ENCODE results near the gene SAMHD1. TPM values are rescaled to one million over a fixed set of nuclear protein-coding genes. Genes with fewer than 3 reads are reported as not detected.

Gene SAMHD1
- total and polyA plus RNA-seq, 9 of the 15 experiments (the other 6 are each of a cell fraction or from before 2014, with no cell fraction given): 6.8 to 20.4 (median 14.8) TPM

GRCh38 chr20:36861625-36861874 lies 90.0 kb downstream of the SAMHD1 start (continued):
- TF ChIP-seq CHD7 (IDR thresholded peaks at IDR 0.05; ENCODE audit: low read depth, low read length) (no peak), KDM2B (CRISPR knock-in tag; IDR thresholded peaks at IDR 0.05) (no peak), ZNF311 (CRISPR knock-in tag; IDR thresholded peaks at IDR 0.05) (no peak), FOS (IDR thresholded peaks at IDR 0.05; ENCODE audit: extremely low read depth, insufficient read length) (no peak), BHLHE40 (IDR thresholded peaks at IDR 0.05; ENCODE audit: low read length) (0 out of 2 replicates have a peak, but pooled peaks have one; percentile 3), IFI16 (CRISPR knock-in tag; IDR thresholded peaks at IDR 0.05) (no peak)
- TF ChIP-seq, protein P1, sequence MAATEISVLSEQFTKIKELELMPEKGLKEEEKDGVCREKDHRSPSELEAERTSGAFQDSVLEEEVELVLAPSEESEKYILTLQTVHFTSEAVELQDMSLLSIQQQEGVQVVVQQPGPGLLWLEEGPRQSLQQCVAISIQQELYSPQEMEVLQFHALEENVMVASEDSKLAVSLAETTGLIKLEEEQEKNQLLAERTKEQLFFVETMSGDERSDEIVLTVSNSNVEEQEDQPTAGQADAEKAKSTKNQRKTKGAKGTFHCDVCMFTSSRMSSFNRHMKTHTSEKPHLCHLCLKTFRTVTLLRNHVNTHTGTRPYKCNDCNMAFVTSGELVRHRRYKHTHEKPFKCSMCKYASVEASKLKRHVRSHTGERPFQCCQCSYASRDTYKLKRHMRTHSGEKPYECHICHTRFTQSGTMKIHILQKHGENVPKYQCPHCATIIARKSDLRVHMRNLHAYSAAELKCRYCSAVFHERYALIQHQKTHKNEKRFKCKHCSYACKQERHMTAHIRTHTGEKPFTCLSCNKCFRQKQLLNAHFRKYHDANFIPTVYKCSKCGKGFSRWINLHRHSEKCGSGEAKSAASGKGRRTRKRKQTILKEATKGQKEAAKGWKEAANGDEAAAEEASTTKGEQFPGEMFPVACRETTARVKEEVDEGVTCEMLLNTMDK (IDR thresholded peaks at IDR 0.05; ENCODE audit: borderline replicate concordance, insufficient read depth, low read depth, low read length, poor library complexity, severe bottlenecking): no peak

Data from K562 (cell line).